ENCODE measurements around the gene IGF2BP2.
"Not testable (repeated sequence)": the region's sequence is repeated elsewhere in the genome, so short reads cannot be mapped to it uniquely, and the experiment has no call there.

DNA sequence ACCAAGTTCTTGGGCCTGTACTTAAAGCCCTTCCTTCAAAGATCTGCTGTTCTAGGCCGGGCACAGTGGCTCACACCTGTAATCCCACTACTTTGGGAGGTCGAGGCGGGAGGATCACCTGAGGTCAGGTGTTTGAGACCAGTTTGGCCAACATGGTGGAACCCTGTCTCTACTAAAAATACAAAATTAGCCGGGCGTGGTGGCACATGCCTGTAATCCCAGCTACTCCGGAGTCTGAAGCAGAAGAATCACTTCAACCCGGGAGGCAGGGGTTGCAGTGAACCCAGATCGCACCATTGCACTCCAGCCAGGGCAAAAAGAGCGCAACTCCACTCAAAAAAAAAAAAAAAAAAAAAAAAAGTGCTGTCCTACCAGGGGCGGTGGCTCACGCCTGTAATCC, 186.2 kb downstream of the IGF2BP2 start:
- not testable (repeated sequence) for TF ChIP-seq CTCF (IDR thresholded peaks at IDR 0.05 in 8 of 11, conservative IDR thresholded peaks at IDR 0.05 in 3 of 11); POLR2A (IDR thresholded peaks at IDR 0.05)
